ENCODE results near the gene DAB2. TPM values are rescaled to one million over a fixed set of nuclear protein-coding genes. Genes with fewer than 3 reads are reported as not detected.

Gene DAB2
- polyA plus RNA-seq, 1 donor from 2014 or later: 0.63 TPM

- no peak overlapping the region for H3K4me2 ChIP-seq (ENCODE audit: low read length)
- no peak overlapping the region for H2AFZ ChIP-seq (ENCODE audit: low read depth, low read length)
- no peak overlapping the region for H3K27ac ChIP-seq (ENCODE audit: low read length)
- H3K9me3 ChIP-seq (ENCODE audit: low read length): no peaks in the 10 kb centered on the region
- H3K79me2 ChIP-seq (replicated peaks; ENCODE audit: insufficient read depth, low read length): no peaks in the 10 kb centered on the region
- no peak for TF ChIP-seq EP300 (conservative IDR thresholded peaks at IDR 0.05; ENCODE audit: poor library complexity, severe bottlenecking)
- no peak for TF ChIP-seq TAF1 (IDR thresholded peaks at IDR 0.05; ENCODE audit: low read depth)
- no peak overlapping the region for H3K4me3 ChIP-seq (ENCODE audit: low read length)
- H3K9ac ChIP-seq (ENCODE audit: low read length): no peak overlapping the region
- H3F3A ChIP-seq (ENCODE audit: insufficient read depth, low read length, poor library complexity, severe bottlenecking): no peaks in the 10 kb centered on the region
- no peaks in the 10 kb centered on the region for H4K20me1 ChIP-seq (ENCODE audit: insufficient read depth)
- H3K9me2 ChIP-seq (ENCODE audit: insufficient read depth, low read length): no peaks in the 10 kb centered on the region
- no peaks in the 10 kb centered on the region for H3K27me3 ChIP-seq (ENCODE audit: insufficient read depth, low read depth, low read length)
- H3K36me3 ChIP-seq (ENCODE audit: insufficient read depth, low read length): no peaks in the 10 kb centered on the region
Measured at GRCh38 chr5:39471836-39472508, 47.2 kb upstream of the DAB2 start.

DNA sequence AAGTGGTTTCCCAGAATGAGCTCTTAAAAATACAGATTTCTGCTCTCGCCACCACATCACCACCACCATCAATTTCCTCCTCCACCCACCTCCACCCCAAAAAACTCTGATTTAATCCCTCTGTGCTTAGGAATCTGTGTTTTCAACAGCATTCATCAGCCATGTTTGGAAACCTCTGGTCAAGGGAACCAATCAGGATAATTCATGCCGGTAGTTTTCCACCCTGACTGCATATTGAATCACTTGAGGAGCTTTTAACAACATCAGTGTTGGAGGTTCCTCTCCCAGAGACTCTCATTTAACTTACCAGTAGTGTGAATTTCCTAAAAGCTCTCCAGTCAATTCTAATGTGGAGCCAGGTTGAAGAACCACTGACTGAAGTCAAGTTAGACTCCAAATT, 46.0 kb upstream of the DAB2 start:
- Histone ChIP-seq H3K36me3 (ENCODE audit: insufficient read depth, low read length) (no peaks in the 10 kb centered on the region), H3K27ac (ENCODE audit: low read length) (no peak overlapping the region), H3K9me3 (ENCODE audit: low read length) (no peaks in the 10 kb centered on the region), H3K79me2 (replicated peaks; ENCODE audit: insufficient read depth, low read length) (no peaks in the 10 kb centered on the region), H3K9ac (ENCODE audit: low read length) (no peak overlapping the region), H2AFZ (ENCODE audit: low read depth, low read length) (no peak overlapping the region), H4K20me1 (ENCODE audit: insufficient read depth) (no peaks in the 10 kb centered on the region), H3K9me2 (ENCODE audit: insufficient read depth, low read length) (no peaks in the 10 kb centered on the region), H3K27me3 (ENCODE audit: insufficient read depth, low read depth, low read length) (no peaks in the 10 kb centered on the region), H3K4me2 (ENCODE audit: low read length) (no peak overlapping the region), H3F3A (ENCODE audit: insufficient read depth, low read length, poor library complexity, severe bottlenecking) (no peaks in the 10 kb centered on the region), H3K4me3 (ENCODE audit: low read length) (no peak overlapping the region)
- TF ChIP-seq SMC3 (conservative IDR thresholded peaks at IDR 0.05; ENCODE audit: poor library complexity) (no peak), TAF1 (IDR thresholded peaks at IDR 0.05; ENCODE audit: low read depth) (no peak), RAD21 (conservative IDR thresholded peaks at IDR 0.05) (no peak), EZH2 (IDR thresholded peaks at IDR 0.05; ENCODE audit: borderline replicate concordance, insufficient read depth, low read length, poor library complexity, severe bottlenecking) (no peak), EP300 (conservative IDR thresholded peaks at IDR 0.05; ENCODE audit: poor library complexity, severe bottlenecking) (no peak), MXI1 (conservative IDR thresholded peaks at IDR 0.05; ENCODE audit: poor library complexity, severe bottlenecking) (no peak), POLR2AphosphoS5 (IDR thresholded peaks at IDR 0.05) (no peak), CTCF (IDR thresholded peaks at IDR 0.05; ENCODE audit: poor library complexity, severe bottlenecking) (no peak)
- TF ChIP-seq, protein P1, sequence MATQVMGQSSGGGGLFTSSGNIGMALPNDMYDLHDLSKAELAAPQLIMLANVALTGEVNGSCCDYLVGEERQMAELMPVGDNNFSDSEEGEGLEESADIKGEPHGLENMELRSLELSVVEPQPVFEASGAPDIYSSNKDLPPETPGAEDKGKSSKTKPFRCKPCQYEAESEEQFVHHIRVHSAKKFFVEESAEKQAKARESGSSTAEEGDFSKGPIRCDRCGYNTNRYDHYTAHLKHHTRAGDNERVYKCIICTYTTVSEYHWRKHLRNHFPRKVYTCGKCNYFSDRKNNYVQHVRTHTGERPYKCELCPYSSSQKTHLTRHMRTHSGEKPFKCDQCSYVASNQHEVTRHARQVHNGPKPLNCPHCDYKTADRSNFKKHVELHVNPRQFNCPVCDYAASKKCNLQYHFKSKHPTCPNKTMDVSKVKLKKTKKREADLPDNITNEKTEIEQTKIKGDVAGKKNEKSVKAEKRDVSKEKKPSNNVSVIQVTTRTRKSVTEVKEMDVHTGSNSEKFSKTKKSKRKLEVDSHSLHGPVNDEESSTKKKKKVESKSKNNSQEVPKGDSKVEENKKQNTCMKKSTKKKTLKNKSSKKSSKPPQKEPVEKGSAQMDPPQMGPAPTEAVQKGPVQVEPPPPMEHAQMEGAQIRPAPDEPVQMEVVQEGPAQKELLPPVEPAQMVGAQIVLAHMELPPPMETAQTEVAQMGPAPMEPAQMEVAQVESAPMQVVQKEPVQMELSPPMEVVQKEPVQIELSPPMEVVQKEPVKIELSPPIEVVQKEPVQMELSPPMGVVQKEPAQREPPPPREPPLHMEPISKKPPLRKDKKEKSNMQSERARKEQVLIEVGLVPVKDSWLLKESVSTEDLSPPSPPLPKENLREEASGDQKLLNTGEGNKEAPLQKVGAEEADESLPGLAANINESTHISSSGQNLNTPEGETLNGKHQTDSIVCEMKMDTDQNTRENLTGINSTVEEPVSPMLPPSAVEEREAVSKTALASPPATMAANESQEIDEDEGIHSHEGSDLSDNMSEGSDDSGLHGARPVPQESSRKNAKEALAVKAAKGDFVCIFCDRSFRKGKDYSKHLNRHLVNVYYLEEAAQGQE (IDR thresholded peaks at IDR 0.05; ENCODE audit: borderline replicate concordance): no peak
